Panc1 (cell line): ENCODE measurements around the gene USH2A. TPM values are rescaled to one million over a fixed set of nuclear protein-coding genes. Genes with fewer than 3 reads are reported as not detected.

ENCODE experiments used
- ATAC-seq: fragments of 200-7000 bp; cut with Tn5 transposase; 2 replicates; pipeline ENCODE4 v1.9.1; 2020; ENCODE audit warnings: mild to moderate bottlenecking, moderate library complexity
- BruUV-seq: library from RNA; stranded (reverse); fragments of 400-500 nt; replicated peaks from 2 replicates; lab custom pipeline; 2021; lab: Mats Ljungman, UMichigan
- CTCF ChIA-PET: fragments of 300-600 bp; sonication (Branson Sonifier 250); formaldehyde crosslinking; loops from one replicate; lab custom pipeline; 2022; ENCODE audit warnings: antibody characterized with exemption; lab: Charles Lee
- POLR2A ChIA-PET: fragments of 300-600 bp; sonication (Branson Sonifier 250); formaldehyde crosslinking; loops from one replicate; lab custom pipeline; 2022; ENCODE audit warnings: antibody characterized with exemption; lab: Charles Lee
- DNase-seq: peaks from one replicate; pipeline ENCODE4 v3.0.0-alpha.2; 2010; ENCODE audit warnings: low read depth, low spot score
- H3K27ac ChIP-seq: 2 replicates; pipeline ENCODE4 v1.5.1; 2011; ENCODE audit warnings: mild to moderate bottlenecking, low read length, inconsistent platforms
- H3K27me3 ChIP-seq: fragments of 200-500 bp; sonication (Bioruptor generic); 2 replicates; pipeline ENCODE4 v1.6.0; 2014; ENCODE audit warnings: low read length, inconsistent platforms; ENCODE audit not compliant: control insufficient read depth, insufficient read depth
- H3K36me3 ChIP-seq: fragments of 200-500 bp; sonication (Bioruptor generic); 2 replicates; pipeline ENCODE4 v1.5.1; 2014; ENCODE audit warnings: inconsistent platforms, mild to moderate bottlenecking, low read length, moderate library complexity; ENCODE audit not compliant: control insufficient read depth, insufficient read depth
- H3K4me1 ChIP-seq: 2 replicates; pipeline ENCODE4 v1.5.1; 2011; ENCODE audit warnings: inconsistent platforms, mild to moderate bottlenecking, low read length, moderate library complexity; ENCODE audit not compliant: control insufficient read depth, insufficient read depth
- H3K4me3 ChIP-seq, 2 experiments: 2 replicates each; pipeline ENCODE4 v1.5.1; 2011 to 2012; ENCODE audit warnings: low read depth in 2 of 2, low read length in 2 of 2, mild to moderate bottlenecking in 2 of 2, inconsistent platforms in 1 of 2, moderate library complexity in 1 of 2
- H3K9me3 ChIP-seq: fragments of 200-500 bp; sonication (Bioruptor generic); 2 replicates; pipeline ENCODE4 v1.5.1; 2014; ENCODE audit warnings: low read depth, mild to moderate bottlenecking, inconsistent platforms, low read length, moderate library complexity; ENCODE audit not compliant: control insufficient read depth, insufficient read depth
- POLR2AphosphoS5 ChIP-seq: IDR thresholded peaks from 2 replicates; pipeline ENCODE4 v1.6.1; 2012; ENCODE audit warnings: mild to moderate bottlenecking, low read depth, low read length, moderate library complexity
- SIN3A ChIP-seq: IDR thresholded peaks from 2 replicates; pipeline ENCODE4 v1.6.1; 2012; ENCODE audit warnings: low read depth, mild to moderate bottlenecking, low read length, moderate library complexity, borderline replicate concordance; ENCODE audit not compliant: insufficient read depth
- TCF7L2 ChIP-seq: IDR thresholded peaks from 2 replicates; pipeline ENCODE4 v1.6.1; 2011; ENCODE audit warnings: mild to moderate bottlenecking, low read depth, low read length, inconsistent platforms
- in situ Hi-C: cut with HindIII; loops from 2 replicates; pipeline ENCODE4 v1.10.0; 2016; ENCODE audit warnings: low sequenced_read_pairs, low pct_unique_long_range_greater_than_20kb
- intact Hi-C: fragments of 100-400 bp; cut with micrococcal nuclease; formaldehyde crosslinking; loops from one replicate; pipeline ENCODE4 v1.10.0; 2022; ENCODE audit not compliant: unreplicated experiment
- total RNA-seq: library from RNA; stranded (reverse); gene quantifications from one replicate; pipeline ENCODE4 v1.2.1, GENCODE V29; 2021; ENCODE audit not compliant: unreplicated experiment
- TF ChIP-seq, protein P1 (sequence below), 2 experiments: IDR thresholded peaks; 2 replicates each; pipeline ENCODE4 v1.6.1; 2011 to 2012; ENCODE audit warnings: low read depth in 2 of 2, control low read depth in 1 of 2, low read length in 1 of 2, mild to moderate bottlenecking in 1 of 2, moderate library complexity in 1 of 2; ENCODE audit not compliant: insufficient read depth in 1 of 2
- TF ChIP-seq, protein P2 (sequence below): fragments of 450-650 bp; IDR thresholded peaks from 2 replicates; pipeline ENCODE4 v1.5.1; 2017; ENCODE audit warnings: mild to moderate bottlenecking

Gene USH2A
- total RNA-seq, 1 experiment from 2014 or later = not detected

DNA sequence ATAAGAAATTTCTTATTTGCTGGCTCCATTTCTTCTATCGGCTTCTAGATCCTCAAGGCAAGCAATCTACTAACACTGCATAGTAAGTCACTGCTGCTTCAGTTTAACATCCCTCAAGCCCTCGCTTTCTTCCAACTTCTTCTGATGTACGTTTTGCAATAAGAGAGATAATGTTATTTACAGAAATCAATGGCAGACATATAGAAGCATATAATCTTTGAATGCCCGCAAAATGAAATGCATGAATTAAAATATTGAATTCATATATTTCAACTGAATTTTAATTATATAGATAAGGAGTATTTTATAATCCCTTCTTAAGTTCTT is 712.4 kb downstream of the USH2A start:
- ATAC-seq (no peak), DNase-seq (no peak)
- intact Hi-C loops (no loop called here), in situ Hi-C loops (no loop called here)
- ChIA-PET CTCF (no interaction called here), POLR2A (no interaction called here)
- no peak overlapping the region for H3K4me3 ChIP-seq
- H3K4me1 ChIP-seq = no peaks in the 10 kb centered on the region
- no TSS peak for BruUV-seq
- no peak for TF ChIP-seq TCF7L2
- TF ChIP-seq, protein P1, sequence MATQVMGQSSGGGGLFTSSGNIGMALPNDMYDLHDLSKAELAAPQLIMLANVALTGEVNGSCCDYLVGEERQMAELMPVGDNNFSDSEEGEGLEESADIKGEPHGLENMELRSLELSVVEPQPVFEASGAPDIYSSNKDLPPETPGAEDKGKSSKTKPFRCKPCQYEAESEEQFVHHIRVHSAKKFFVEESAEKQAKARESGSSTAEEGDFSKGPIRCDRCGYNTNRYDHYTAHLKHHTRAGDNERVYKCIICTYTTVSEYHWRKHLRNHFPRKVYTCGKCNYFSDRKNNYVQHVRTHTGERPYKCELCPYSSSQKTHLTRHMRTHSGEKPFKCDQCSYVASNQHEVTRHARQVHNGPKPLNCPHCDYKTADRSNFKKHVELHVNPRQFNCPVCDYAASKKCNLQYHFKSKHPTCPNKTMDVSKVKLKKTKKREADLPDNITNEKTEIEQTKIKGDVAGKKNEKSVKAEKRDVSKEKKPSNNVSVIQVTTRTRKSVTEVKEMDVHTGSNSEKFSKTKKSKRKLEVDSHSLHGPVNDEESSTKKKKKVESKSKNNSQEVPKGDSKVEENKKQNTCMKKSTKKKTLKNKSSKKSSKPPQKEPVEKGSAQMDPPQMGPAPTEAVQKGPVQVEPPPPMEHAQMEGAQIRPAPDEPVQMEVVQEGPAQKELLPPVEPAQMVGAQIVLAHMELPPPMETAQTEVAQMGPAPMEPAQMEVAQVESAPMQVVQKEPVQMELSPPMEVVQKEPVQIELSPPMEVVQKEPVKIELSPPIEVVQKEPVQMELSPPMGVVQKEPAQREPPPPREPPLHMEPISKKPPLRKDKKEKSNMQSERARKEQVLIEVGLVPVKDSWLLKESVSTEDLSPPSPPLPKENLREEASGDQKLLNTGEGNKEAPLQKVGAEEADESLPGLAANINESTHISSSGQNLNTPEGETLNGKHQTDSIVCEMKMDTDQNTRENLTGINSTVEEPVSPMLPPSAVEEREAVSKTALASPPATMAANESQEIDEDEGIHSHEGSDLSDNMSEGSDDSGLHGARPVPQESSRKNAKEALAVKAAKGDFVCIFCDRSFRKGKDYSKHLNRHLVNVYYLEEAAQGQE (IDR thresholded peaks at IDR 0.05; ENCODE audit: insufficient read depth in 1 of 2, low read depth in 2 of 2, low read length in 1 of 2) = no peak
- no peak for TF ChIP-seq SIN3A
- no peak for TF ChIP-seq POLR2AphosphoS5
- TF ChIP-seq, protein P2, sequence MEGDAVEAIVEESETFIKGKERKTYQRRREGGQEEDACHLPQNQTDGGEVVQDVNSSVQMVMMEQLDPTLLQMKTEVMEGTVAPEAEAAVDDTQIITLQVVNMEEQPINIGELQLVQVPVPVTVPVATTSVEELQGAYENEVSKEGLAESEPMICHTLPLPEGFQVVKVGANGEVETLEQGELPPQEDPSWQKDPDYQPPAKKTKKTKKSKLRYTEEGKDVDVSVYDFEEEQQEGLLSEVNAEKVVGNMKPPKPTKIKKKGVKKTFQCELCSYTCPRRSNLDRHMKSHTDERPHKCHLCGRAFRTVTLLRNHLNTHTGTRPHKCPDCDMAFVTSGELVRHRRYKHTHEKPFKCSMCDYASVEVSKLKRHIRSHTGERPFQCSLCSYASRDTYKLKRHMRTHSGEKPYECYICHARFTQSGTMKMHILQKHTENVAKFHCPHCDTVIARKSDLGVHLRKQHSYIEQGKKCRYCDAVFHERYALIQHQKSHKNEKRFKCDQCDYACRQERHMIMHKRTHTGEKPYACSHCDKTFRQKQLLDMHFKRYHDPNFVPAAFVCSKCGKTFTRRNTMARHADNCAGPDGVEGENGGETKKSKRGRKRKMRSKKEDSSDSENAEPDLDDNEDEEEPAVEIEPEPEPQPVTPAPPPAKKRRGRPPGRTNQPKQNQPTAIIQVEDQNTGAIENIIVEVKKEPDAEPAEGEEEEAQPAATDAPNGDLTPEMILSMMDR = no peak
- no peaks in the 10 kb centered on the region for H3K9me3 ChIP-seq
- H3K27me3 ChIP-seq = no peaks in the 10 kb centered on the region
- no peaks in the 10 kb centered on the region; the same call in 1 of the 2 replicates for H3K36me3 ChIP-seq
- H3K27ac ChIP-seq = no peak overlapping the region

DNA sequence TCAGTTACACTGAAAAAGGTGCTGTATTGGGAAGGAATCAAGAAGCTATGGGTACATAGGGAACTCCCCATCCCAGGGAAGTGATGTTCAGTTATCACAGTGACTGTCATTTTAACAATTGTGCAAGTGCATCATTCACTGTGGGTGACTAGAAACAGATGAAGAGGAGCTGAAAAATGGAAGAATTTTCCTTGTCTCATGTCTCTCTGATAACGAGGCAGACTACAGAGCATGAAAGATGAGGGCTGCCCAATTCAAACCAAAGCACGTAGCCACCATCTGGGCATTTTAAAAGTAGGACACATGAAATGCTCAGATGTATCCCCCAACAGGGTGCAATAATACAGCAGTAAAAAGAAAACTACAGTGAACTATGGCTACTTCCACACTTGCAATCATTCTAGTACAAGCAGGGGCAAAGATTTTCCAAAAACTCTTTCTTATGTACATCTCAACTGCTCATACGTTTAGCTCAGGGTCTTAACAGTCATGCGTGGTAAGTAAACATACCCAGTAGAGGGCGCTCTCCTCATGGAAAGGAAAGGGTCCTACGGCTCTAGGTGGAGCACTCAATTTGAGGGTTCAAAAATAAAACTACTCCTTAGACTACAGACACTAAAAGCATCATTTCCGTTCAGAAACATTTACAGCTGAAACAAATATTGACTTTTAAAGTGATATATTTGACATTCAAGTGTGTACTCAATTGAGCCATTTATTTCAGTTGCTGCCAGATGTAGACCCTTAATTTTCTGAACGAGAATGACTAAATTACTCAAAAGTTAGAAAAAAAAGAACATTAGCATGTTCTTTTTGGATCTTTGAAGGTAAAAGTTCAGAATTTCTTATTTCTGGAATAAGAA is 713.0 kb downstream of the USH2A start:
- ATAC-seq (0 out of 2 replicates have a peak, but pooled peaks have one; percentile 60), DNase-seq (peak; percentile 25)
- POLR2A ChIA-PET = no interaction called here
- Histone ChIP-seq H3K4me3 (no peak overlapping the region), H3K9me3 (no peaks in the 10 kb centered on the region), H3K4me1 (no peaks in the 10 kb centered on the region), H3K27ac (no peak overlapping the region), H3K27me3 (no peaks in the 10 kb centered on the region), H3K36me3 (no peaks in the 10 kb centered on the region; the same call in 1 of the 2 replicates)
- CTCF ChIA-PET = interaction anchor here (0.6 kb wide), 1 partner anchor 905 kb away, joined by 3 read pairs; no protein-coding TSS in a partner anchor
- TF ChIP-seq, protein P2 = peak; percentile 76
- TF ChIP-seq, protein P1 (IDR thresholded peaks at IDR 0.05; ENCODE audit: insufficient read depth in 1 of 2, low read depth in 2 of 2, low read length in 1 of 2) = no peak
- in situ Hi-C loops = no loop called here
- BruUV-seq = no TSS peak
- intact Hi-C loops = no loop called here
